Activated B cell treated with CpG ODN at 0.5 μM for 24 hours (primary cell): ENCODE results near the gene GNB1L. TPM values are rescaled to one million over a fixed set of nuclear protein-coding genes. Genes with fewer than 3 reads are reported as not detected.

Source experiments
- ATAC-seq: fragments of 200-7000 bp; cut with Tn5 transposase; one replicate; pipeline ENCODE4 v1.10.0; 2021; ENCODE audit warnings: low read depth, mild to moderate bottlenecking, moderate library complexity
- CTCF ChIA-PET: fragments of 350-600 bp; sonication (Branson Sonifier 250); formaldehyde crosslinking; loops from one replicate; lab custom pipeline; 2021; ENCODE audit warnings: antibody characterized with exemption; lab: Charles Lee
- POLR2A ChIA-PET: fragments of 350-600 bp; sonication (Branson Sonifier 250); formaldehyde crosslinking; loops from one replicate; lab custom pipeline; 2021; ENCODE audit warnings: antibody characterized with exemption; lab: Charles Lee
- DNase-seq: peaks from one replicate; pipeline ENCODE4 v3.0.0; 2022
- H3K27ac Mint-ChIP-seq: one replicate; pipeline ENCODE4 v1.8.0; 2020; ENCODE audit warnings: mixed read lengths
- H3K27me3 Mint-ChIP-seq: one replicate; pipeline ENCODE4 v1.8.0; 2021; ENCODE audit warnings: mixed read lengths
- H3K36me3 Mint-ChIP-seq: one replicate; pipeline ENCODE4 v1.8.0; 2021; ENCODE audit warnings: low read depth, mixed read lengths
- H3K4me1 Mint-ChIP-seq: one replicate; pipeline ENCODE4 v1.8.0; 2021; ENCODE audit warnings: mixed read lengths
- H3K4me3 Mint-ChIP-seq: one replicate; pipeline ENCODE4 v1.8.0; 2020; ENCODE audit warnings: mild to moderate bottlenecking, mixed read lengths
- H3K9me3 Mint-ChIP-seq: one replicate; pipeline ENCODE4 v1.8.0; 2020; ENCODE audit warnings: mixed read lengths
- intact Hi-C: fragments of 100-400 bp; cut with micrococcal nuclease; formaldehyde crosslinking; loops from one replicate; pipeline ENCODE4 v1.15.1; 2024
- total RNA-seq: library from RNA; stranded (reverse); gene quantifications from 2 replicates; pipeline ENCODE4 v1.2.3, GENCODE V29; 2022
- TF ChIP-seq, protein P1 (sequence below): fragments of 200-600 bp; IDR thresholded peaks from one replicate; pipeline ENCODE4 v1.8.0; 2022; ENCODE audit warnings: antibody characterized with exemption, mild to moderate bottlenecking

Gene GNB1L
- total RNA-seq, 1 donor from 2014 or later, result 6.3 TPM

DNA sequence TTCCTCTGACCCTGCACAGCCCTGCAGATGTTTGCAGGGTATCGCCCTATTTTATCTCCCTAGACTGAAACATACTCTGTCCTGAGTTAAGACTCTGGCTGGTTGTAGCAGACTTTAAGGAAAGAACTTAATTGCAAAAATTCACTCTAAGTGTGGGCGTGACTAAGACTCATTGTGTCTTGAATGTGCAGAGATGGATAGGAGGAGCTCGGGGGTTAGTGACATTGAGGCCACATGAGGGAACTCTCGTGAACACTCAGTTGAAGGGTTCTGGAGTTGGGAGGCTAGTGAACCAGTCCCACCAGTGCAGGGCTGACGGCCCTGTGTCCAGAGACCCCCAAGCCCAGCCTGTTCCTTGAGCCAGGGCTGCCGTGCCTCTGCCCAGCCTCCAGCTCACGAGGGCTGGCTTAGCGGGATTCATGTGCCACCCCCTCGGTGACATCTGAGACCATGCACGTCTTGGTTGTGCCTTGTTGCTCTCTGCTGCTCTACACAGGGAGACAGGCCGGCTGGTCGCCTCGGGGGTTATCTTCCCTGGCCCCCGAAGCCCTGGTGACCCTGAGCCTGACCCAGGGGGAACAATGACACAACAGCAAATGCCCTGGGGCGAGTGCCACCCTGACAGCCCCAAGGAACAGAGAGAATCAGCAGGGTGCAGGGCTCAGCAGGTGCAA lies 105.5 kb downstream of the GNB1L start:
- intact Hi-C loops, result no loop called here
- no peak overlapping the region for H3K27ac Mint-ChIP-seq

DNA sequence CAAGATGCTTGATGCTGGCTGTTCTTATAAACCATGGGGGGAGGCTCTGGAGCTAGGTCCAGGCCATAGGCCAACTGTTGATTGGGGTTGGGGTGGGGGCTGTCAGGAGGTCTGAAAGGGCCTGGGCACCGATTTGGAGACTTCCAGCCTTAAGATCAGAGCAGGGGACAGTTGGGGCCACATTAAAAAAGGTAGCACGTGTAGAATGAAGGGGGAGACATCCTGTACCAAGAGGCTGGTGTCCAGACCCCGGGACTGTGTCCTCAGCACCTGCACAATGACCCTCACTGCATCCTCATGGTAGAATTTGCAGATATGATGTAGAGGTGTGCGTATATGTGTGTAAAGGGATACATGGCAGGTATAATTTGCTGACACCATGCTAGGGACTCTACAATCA lies 106.5 kb downstream of the GNB1L start:
- intact Hi-C loops, result no loop called here
- CTCF ChIA-PET, result no interaction called here
- H3K27me3 Mint-ChIP-seq, result peaks cover 7% of the 10 kb centered on the region

More for the DNA sequence above, 105.5 kb downstream of the GNB1L start:
- Mint-ChIP-seq H3K4me3 (no peak overlapping the region), H3K9me3 (no peaks in the 10 kb centered on the region), H3K4me1 (no peaks in the 10 kb centered on the region), H3K36me3 (no peaks in the 10 kb centered on the region), H3K27me3 (peaks cover 13% of the 10 kb centered on the region)
- ChIA-PET POLR2A (no interaction called here), CTCF (no interaction called here)
- TF ChIP-seq, protein P1, sequence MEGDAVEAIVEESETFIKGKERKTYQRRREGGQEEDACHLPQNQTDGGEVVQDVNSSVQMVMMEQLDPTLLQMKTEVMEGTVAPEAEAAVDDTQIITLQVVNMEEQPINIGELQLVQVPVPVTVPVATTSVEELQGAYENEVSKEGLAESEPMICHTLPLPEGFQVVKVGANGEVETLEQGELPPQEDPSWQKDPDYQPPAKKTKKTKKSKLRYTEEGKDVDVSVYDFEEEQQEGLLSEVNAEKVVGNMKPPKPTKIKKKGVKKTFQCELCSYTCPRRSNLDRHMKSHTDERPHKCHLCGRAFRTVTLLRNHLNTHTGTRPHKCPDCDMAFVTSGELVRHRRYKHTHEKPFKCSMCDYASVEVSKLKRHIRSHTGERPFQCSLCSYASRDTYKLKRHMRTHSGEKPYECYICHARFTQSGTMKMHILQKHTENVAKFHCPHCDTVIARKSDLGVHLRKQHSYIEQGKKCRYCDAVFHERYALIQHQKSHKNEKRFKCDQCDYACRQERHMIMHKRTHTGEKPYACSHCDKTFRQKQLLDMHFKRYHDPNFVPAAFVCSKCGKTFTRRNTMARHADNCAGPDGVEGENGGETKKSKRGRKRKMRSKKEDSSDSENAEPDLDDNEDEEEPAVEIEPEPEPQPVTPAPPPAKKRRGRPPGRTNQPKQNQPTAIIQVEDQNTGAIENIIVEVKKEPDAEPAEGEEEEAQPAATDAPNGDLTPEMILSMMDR, result no peak
- ATAC-seq, result no peak
- DNase-seq, result no peak

DNA sequence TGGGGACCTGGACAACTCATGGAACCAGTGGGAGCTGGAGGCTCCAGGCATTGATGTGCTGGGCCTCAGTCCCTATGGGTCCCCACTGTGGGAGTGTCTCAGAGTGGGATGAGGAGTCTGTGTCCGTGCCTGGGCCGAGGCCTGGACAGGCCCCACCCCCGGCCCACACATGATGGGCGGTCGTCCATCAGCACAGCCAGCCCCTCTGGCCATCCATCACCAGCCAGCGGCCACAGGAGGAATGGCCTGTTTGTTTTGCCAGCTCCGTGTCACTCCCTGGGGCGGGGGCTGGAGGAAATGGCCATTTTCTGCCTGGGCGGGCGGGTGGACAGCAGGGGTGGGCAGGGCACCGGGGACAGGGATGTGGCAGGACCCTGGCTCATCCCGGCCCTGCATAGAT lies 107.1 kb downstream of the GNB1L start:
- ATAC-seq, result no peak
- ChIA-PET POLR2A (no interaction called here), CTCF (no interaction called here)

More for the DNA sequence above, 106.5 kb downstream of the GNB1L start:
- DNase-seq (no peak), ATAC-seq (no peak)
- H3K4me1 Mint-ChIP-seq, result no peaks in the 10 kb centered on the region
- no peak overlapping the region for H3K27ac Mint-ChIP-seq
- H3K4me3 Mint-ChIP-seq, result no peak overlapping the region
- POLR2A ChIA-PET, result no interaction called here
- no peaks in the 10 kb centered on the region for H3K36me3 Mint-ChIP-seq
- no peaks in the 10 kb centered on the region for H3K9me3 Mint-ChIP-seq
- TF ChIP-seq, protein P1, result no peak

DNA sequence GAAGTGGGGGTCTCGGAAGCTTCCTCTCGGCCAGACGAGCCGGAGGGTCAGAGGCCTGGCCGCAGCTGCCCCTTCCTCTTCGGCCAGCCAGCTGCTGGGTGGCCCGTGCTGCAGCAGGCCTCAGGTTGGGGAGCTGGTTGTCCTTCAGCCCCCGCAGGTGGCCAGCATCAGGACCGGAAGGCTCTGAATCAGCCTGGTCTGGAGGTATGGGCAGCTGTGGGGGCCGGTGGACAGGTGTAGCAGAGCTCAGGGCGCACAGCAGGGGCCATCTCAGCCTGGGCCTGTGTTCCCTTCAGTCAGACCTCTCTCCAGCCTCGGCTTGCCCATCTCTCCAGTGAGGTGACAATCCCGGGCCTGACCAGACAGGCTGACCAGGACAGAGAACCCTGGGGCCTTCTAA lies 107.9 kb downstream of the GNB1L start:
- no peak for ATAC-seq
- no peaks in the 10 kb centered on the region for H3K4me1 Mint-ChIP-seq
- no peak overlapping the region for H3K4me3 Mint-ChIP-seq
- ChIA-PET CTCF (no interaction called here), POLR2A (no interaction called here)
- DNase-seq, result no peak
- H3K27ac Mint-ChIP-seq, result no peak overlapping the region
- intact Hi-C loops, result no loop called here
- H3K27me3 Mint-ChIP-seq, result no peaks in the 10 kb centered on the region
- H3K36me3 Mint-ChIP-seq, result no peaks in the 10 kb centered on the region
- TF ChIP-seq, protein P1, result no peak
- H3K9me3 Mint-ChIP-seq, result no peaks in the 10 kb centered on the region

More for the DNA sequence above, 107.1 kb downstream of the GNB1L start:
- Mint-ChIP-seq H3K4me3 (no peak overlapping the region), H3K36me3 (no peaks in the 10 kb centered on the region), H3K9me3 (no peaks in the 10 kb centered on the region), H3K27ac (no peak overlapping the region), H3K27me3 (peaks cover under 1% of the 10 kb centered on the region), H3K4me1 (no peaks in the 10 kb centered on the region)
- no peak for DNase-seq
- intact Hi-C loops, result no loop called here
- TF ChIP-seq, protein P1, result no peak

DNA sequence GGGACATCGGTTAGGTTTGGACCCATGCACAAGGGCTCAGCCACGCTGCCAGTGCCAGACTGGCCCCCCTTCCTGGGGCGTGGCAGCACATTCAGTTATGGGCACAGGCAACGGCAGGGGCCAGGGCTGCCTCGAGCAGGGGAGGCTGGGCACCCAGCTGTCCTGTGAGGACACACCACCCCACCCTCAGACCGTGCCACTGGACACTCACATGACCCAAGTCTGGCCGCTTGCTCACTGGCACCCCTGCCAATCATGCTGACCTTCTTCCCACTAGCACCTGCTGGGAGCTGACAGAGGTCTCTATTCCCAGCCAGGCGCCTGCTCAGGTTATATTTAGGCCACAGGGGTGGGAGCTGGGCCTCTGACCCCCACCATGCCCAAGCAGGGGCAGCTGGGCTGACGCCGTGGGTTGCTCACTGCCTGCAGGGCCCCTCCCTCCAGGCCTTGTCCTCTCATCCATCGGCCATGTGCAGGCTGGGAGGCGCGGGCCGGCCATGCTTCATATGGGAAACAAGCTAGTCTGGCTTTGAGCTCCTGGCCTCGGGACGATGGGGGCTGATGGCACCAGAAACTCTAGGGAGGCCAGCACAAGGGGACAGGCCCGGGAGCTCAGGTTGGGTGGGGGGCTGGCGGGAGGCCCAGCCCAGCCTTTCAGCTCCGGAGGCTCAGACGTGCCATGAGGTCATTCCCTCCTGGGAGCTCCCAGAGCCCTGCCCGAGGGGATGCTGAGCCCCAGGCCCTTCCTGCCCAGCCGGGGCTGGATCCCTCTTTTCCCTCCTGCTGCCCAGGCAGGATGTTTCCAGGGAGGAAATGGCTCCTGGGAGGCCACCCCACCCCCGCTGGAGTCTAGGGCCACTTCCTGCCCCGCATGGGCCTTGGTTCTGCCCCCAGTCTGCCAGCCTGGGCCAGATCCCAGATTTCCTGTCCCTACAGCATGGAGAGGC lies 109.2 kb downstream of the GNB1L start:
- ATAC-seq (no peak), DNase-seq (no peak)
- no peaks in the 10 kb centered on the region for H3K4me1 Mint-ChIP-seq
- CTCF ChIA-PET, result no interaction called here
- intact Hi-C loops, result no loop called here
- no peaks in the 10 kb centered on the region for H3K27me3 Mint-ChIP-seq
- TF ChIP-seq, protein P1, result no peak
- no peak overlapping the region for H3K4me3 Mint-ChIP-seq
- H3K9me3 Mint-ChIP-seq, result no peaks in the 10 kb centered on the region
- H3K27ac Mint-ChIP-seq, result no peak overlapping the region
- H3K36me3 Mint-ChIP-seq, result no peaks in the 10 kb centered on the region
- POLR2A ChIA-PET, result no interaction called here
